ENCODE data around the gene MYG1. TPM values are rescaled to one million over a fixed set of nuclear protein-coding genes. Genes with fewer than 3 reads are reported as not detected.
A peak's percentile ranks its signal among the peaks of the same experiment; 100 is the strongest.

MYG1 gene
- total RNA-seq, 2 donors from 2014 or later: 30.6 to 32.5 TPM

GRCh38 chr12:53338916-53339315, 39.4 kb downstream of the MYG1 start:
- Mint-ChIP-seq H3K36me3 (ENCODE audit: low read depth) (peaks cover 9% of the 10 kb centered on the region), H3K4me1 (peaks cover 28% of the 10 kb centered on the region), H3K4me3 (no peak overlapping the region), H3K27ac (no peak overlapping the region), H3K27me3 (peaks cover 53% of the 10 kb centered on the region)
- ATAC-seq: no peak
- H3K9me3 ChIP-seq (ENCODE audit: control insufficient read depth, low read length, poor library complexity, severe bottlenecking): no peaks in the 10 kb centered on the region
- no peak for DNase-seq

GRCh38 chr12:53340398-53340797, 40.9 kb downstream of the MYG1 start:
- DNase-seq (no peak), ATAC-seq (no peak)
- H3K9me3 ChIP-seq (ENCODE audit: control insufficient read depth, low read length, poor library complexity, severe bottlenecking): no peaks in the 10 kb centered on the region
- no peak overlapping the region for H3K27ac Mint-ChIP-seq
- peaks cover 9% of the 10 kb centered on the region for H3K36me3 Mint-ChIP-seq (ENCODE audit: low read depth)
- H3K4me1 Mint-ChIP-seq: peaks cover 37% of the 10 kb centered on the region
- H3K4me3 Mint-ChIP-seq: no peak overlapping the region
- peaks cover 44% of the 10 kb centered on the region for H3K27me3 Mint-ChIP-seq

GRCh38 chr12:53343449-53343848, 44.0 kb downstream of the MYG1 start:
- Mint-ChIP-seq H3K27ac (peak overlapping the region; percentile 78), H3K36me3 (ENCODE audit: low read depth) (no peaks in the 10 kb centered on the region), H3K4me1 (peaks cover 27% of the 10 kb centered on the region), H3K4me3 (no peak overlapping the region), H3K27me3 (peaks cover 16% of the 10 kb centered on the region)
- ATAC-seq (no peak), DNase-seq (no peak)
- no peaks in the 10 kb centered on the region for H3K9me3 ChIP-seq (ENCODE audit: control insufficient read depth, low read length, poor library complexity, severe bottlenecking)

- H3K4me3 Mint-ChIP-seq: peak overlapping the region; percentile 84
- peaks cover 14% of the 10 kb centered on the region for H3K27me3 Mint-ChIP-seq
- peak overlapping the region; percentile 78 for H3K27ac Mint-ChIP-seq
- no peaks in the 10 kb centered on the region for H3K36me3 Mint-ChIP-seq (ENCODE audit: low read depth)
- peaks cover 27% of the 10 kb centered on the region for H3K4me1 Mint-ChIP-seq
- ATAC-seq (peak; percentile 34), DNase-seq (no peak)
- H3K9me3 ChIP-seq (ENCODE audit: control insufficient read depth, low read length, poor library complexity, severe bottlenecking): no peaks in the 10 kb centered on the region
Measured at GRCh38 chr12:53343969-53344368, 44.5 kb downstream of the MYG1 start.

- peak overlapping the region; percentile 78 for H3K27ac Mint-ChIP-seq
Measured at GRCh38 chr12:53344487-53344823, 45.0 kb downstream of the MYG1 start.

GRCh38 chr12:53344824-53345485, 45.5 kb downstream of the MYG1 start:
- Mint-ChIP-seq H3K4me1 (peaks cover 25% of the 10 kb centered on the region), H3K4me3 (peak overlapping the region; percentile 99)
- ATAC-seq: peak; percentile 83

More at GRCh38 chr12:53344487-53344823, 45.0 kb downstream of the MYG1 start:
- peaks cover 13% of the 10 kb centered on the region for H3K27me3 Mint-ChIP-seq
- no peaks in the 10 kb centered on the region for H3K36me3 Mint-ChIP-seq (ENCODE audit: low read depth)
- H3K9me3 ChIP-seq (ENCODE audit: control insufficient read depth, low read length, poor library complexity, severe bottlenecking): no peaks in the 10 kb centered on the region
- peak overlapping the region; percentile 84 for H3K4me3 Mint-ChIP-seq
- peaks cover 27% of the 10 kb centered on the region for H3K4me1 Mint-ChIP-seq
- DNase-seq (no peak), ATAC-seq (peak; percentile 4)

GRCh38 chr12:53345486-53346188, 46.1 kb downstream of the MYG1 start:
- ATAC-seq (no peak), DNase-seq (no peak)
- Mint-ChIP-seq H3K4me1 (peaks cover 22% of the 10 kb centered on the region), H3K27ac (peak overlapping the region; percentile 78), H3K36me3 (ENCODE audit: low read depth) (no peaks in the 10 kb centered on the region), H3K27me3 (peaks cover 1% of the 10 kb centered on the region), H3K4me3 (peak overlapping the region; percentile 99)
- H3K9me3 ChIP-seq (ENCODE audit: control insufficient read depth, low read length, poor library complexity, severe bottlenecking): no peaks in the 10 kb centered on the region

More at GRCh38 chr12:53344824-53345485, 45.5 kb downstream of the MYG1 start:
- H3K9me3 ChIP-seq (ENCODE audit: control insufficient read depth, low read length, poor library complexity, severe bottlenecking): no peaks in the 10 kb centered on the region
- Mint-ChIP-seq H3K27ac (peak overlapping the region; percentile 78), H3K36me3 (ENCODE audit: low read depth) (no peaks in the 10 kb centered on the region), H3K27me3 (peaks cover 8% of the 10 kb centered on the region)
- peak; percentile 37 to 51 (median 50) for DNase-seq

- Mint-ChIP-seq H3K27me3 (no peaks in the 10 kb centered on the region), H3K4me1 (peaks cover 21% of the 10 kb centered on the region), H3K27ac (peak overlapping the region; percentile 57), H3K36me3 (ENCODE audit: low read depth) (no peaks in the 10 kb centered on the region), H3K4me3 (peak overlapping the region; percentile 56)
- no peaks in the 10 kb centered on the region for H3K9me3 ChIP-seq (ENCODE audit: control insufficient read depth, low read length, poor library complexity, severe bottlenecking)
- no peak for ATAC-seq
- no peak for DNase-seq
Measured at GRCh38 chr12:53346491-53346890, 47.0 kb downstream of the MYG1 start.

GRCh38 chr12:53347905-53348304, 48.4 kb downstream of the MYG1 start:
- H3K9me3 ChIP-seq (ENCODE audit: control insufficient read depth, low read length, poor library complexity, severe bottlenecking): no peaks in the 10 kb centered on the region
- H3K36me3 Mint-ChIP-seq (ENCODE audit: low read depth): no peaks in the 10 kb centered on the region
- DNase-seq (no peak), ATAC-seq (no peak)
- H3K4me3 Mint-ChIP-seq: no peak overlapping the region
- no peak overlapping the region for H3K27ac Mint-ChIP-seq
- peaks cover 24% of the 10 kb centered on the region for H3K4me1 Mint-ChIP-seq
- H3K27me3 Mint-ChIP-seq: no peaks in the 10 kb centered on the region

- H3K4me1 Mint-ChIP-seq: peaks cover 5% of the 10 kb centered on the region
- no peaks in the 10 kb centered on the region for H3K27me3 Mint-ChIP-seq
- DNase-seq (peak; percentile 56 to 75 (median 69)), ATAC-seq (peak; percentile 99)
- H3K4me3 Mint-ChIP-seq: peak overlapping the region; percentile 15
- no peaks in the 10 kb centered on the region for H3K36me3 Mint-ChIP-seq (ENCODE audit: low read depth)
- H3K27ac Mint-ChIP-seq: no peak overlapping the region
- no peaks in the 10 kb centered on the region for H3K9me3 ChIP-seq (ENCODE audit: control insufficient read depth, low read length, poor library complexity, severe bottlenecking)
Measured at GRCh38 chr12:53352331-53353256, 53.1 kb downstream of the MYG1 start.

GRCh38 chr12:53353257-53353655, 53.8 kb downstream of the MYG1 start:
- Mint-ChIP-seq H3K4me1 (peaks cover 5% of the 10 kb centered on the region), H3K27ac (peak overlapping the region; percentile 21), H3K27me3 (no peaks in the 10 kb centered on the region), H3K4me3 (no peak overlapping the region), H3K36me3 (ENCODE audit: low read depth) (no peaks in the 10 kb centered on the region)
- DNase-seq (no peak), ATAC-seq (no peak)
- no peaks in the 10 kb centered on the region for H3K9me3 ChIP-seq (ENCODE audit: control insufficient read depth, low read length, poor library complexity, severe bottlenecking)

GRCh38 chr12:53355121-53355520, 55.6 kb downstream of the MYG1 start:
- H3K27ac Mint-ChIP-seq: peak overlapping the region; percentile 54
- H3K4me3 Mint-ChIP-seq: no peak overlapping the region
- no peaks in the 10 kb centered on the region for H3K9me3 ChIP-seq (ENCODE audit: control insufficient read depth, low read length, poor library complexity, severe bottlenecking)
- no peaks in the 10 kb centered on the region for H3K36me3 Mint-ChIP-seq (ENCODE audit: low read depth)
- no peak for DNase-seq
- ATAC-seq: no peak
- H3K27me3 Mint-ChIP-seq: no peaks in the 10 kb centered on the region
- H3K4me1 Mint-ChIP-seq: peaks cover 5% of the 10 kb centered on the region
